Astrocyte (in vitro differentiated cells and primary cell): Measurements from ENCODE around the gene SDHC. TPM values are rescaled to one million over a fixed set of nuclear protein-coding genes. Genes with fewer than 3 reads are reported as not detected.
A peak's percentile ranks its signal among the peaks of the same experiment; 100 is the strongest.
"Not testable (repeated sequence)": the region's sequence is repeated elsewhere in the genome, so short reads cannot be mapped to it uniquely, and the experiment has no call there.

ENCODE experiments used
- DNase-seq: peaks from one replicate; pipeline ENCODE4 v3.0.0-alpha.2; 2010; ENCODE audit warnings: low read depth
- FAIRE-seq: peaks from 2 replicates; lab custom pipeline; 2011; peaks lifted over from hg19 to GRCh38; lab: Jason Lieb, UNC
- H2AFZ ChIP-seq: 2 replicates; pipeline ENCODE4 v1.6.0; 2012; ENCODE audit warnings: low read depth, low read length, inconsistent platforms
- H3K27ac ChIP-seq: 2 replicates; pipeline ENCODE4 v1.5.1; 2011; ENCODE audit warnings: low read depth, low read length, inconsistent platforms
- H3K27me3 ChIP-seq: 2 replicates; pipeline ENCODE4 v1.6.0; 2011; ENCODE audit warnings: low read length, inconsistent platforms; ENCODE audit not compliant: insufficient read depth
- H3K36me3 ChIP-seq: 2 replicates; pipeline ENCODE4 v1.5.1; 2011; ENCODE audit warnings: low read length, inconsistent platforms; ENCODE audit not compliant: insufficient read depth
- H3K4me1 ChIP-seq: 2 replicates; pipeline ENCODE4 v1.5.1; 2011; ENCODE audit warnings: low read length, inconsistent platforms; ENCODE audit not compliant: insufficient read depth
- H3K4me2 ChIP-seq: 2 replicates; pipeline ENCODE4 v1.6.0; 2012; ENCODE audit warnings: low read length, inconsistent platforms
- H3K4me3 ChIP-seq: 2 replicates; pipeline ENCODE4 v1.5.1; 2011; ENCODE audit warnings: low read depth, mild to moderate bottlenecking, low read length, inconsistent platforms; ENCODE audit not compliant: insufficient read depth
- H3K79me2 ChIP-seq: 2 replicates; pipeline ENCODE4 v1.6.0; 2012; ENCODE audit warnings: mild to moderate bottlenecking, low read length, inconsistent platforms; ENCODE audit not compliant: insufficient read depth
- H3K9ac ChIP-seq: 2 replicates; pipeline ENCODE4 v1.6.0; 2012; ENCODE audit warnings: mild to moderate bottlenecking, low read length, inconsistent platforms
- H3K9me3 ChIP-seq: 2 replicates; pipeline ENCODE4 v1.5.1; 2012; ENCODE audit warnings: low read depth, mild to moderate bottlenecking, low read length, inconsistent platforms; ENCODE audit not compliant: insufficient read depth
- H4K20me1 ChIP-seq: 2 replicates; pipeline ENCODE4 v1.6.0; 2012; ENCODE audit warnings: low read length, inconsistent platforms; ENCODE audit not compliant: insufficient read depth
- H3K27ac Mint-ChIP-seq: one replicate; pipeline ENCODE4 v1.8.0; 2021; ENCODE audit warnings: mild to moderate bottlenecking, mixed read lengths; ENCODE audit not compliant: unreplicated experiment
- H3K27me3 Mint-ChIP-seq: one replicate; pipeline ENCODE4 v1.8.0; 2021; ENCODE audit warnings: low read depth, mixed read lengths; ENCODE audit not compliant: unreplicated experiment
- H3K36me3 Mint-ChIP-seq: one replicate; pipeline ENCODE4 v1.8.0; 2021; ENCODE audit warnings: low read depth, mixed read lengths; ENCODE audit not compliant: unreplicated experiment
- H3K4me1 Mint-ChIP-seq: one replicate; pipeline ENCODE4 v1.8.0; 2021; ENCODE audit warnings: low read depth, mixed read lengths; ENCODE audit not compliant: unreplicated experiment
- H3K4me3 Mint-ChIP-seq: one replicate; pipeline ENCODE4 v1.8.0; 2021; ENCODE audit warnings: mild to moderate bottlenecking, moderate library complexity, mixed read lengths; ENCODE audit not compliant: unreplicated experiment
- H3K9me3 Mint-ChIP-seq: one replicate; pipeline ENCODE4 v1.8.0; 2021; ENCODE audit warnings: mild to moderate bottlenecking, mixed read lengths; ENCODE audit not compliant: unreplicated experiment
- EZH2 ChIP-seq: IDR thresholded peaks from 2 replicates; pipeline ENCODE4 v1.6.1; 2012; ENCODE audit warnings: mild to moderate bottlenecking, low read length, inconsistent platforms; ENCODE audit not compliant: insufficient read depth
- total RNA-seq: library from RNA; stranded (reverse); gene quantifications from 2 replicates; pipeline ENCODE4 v1.2.1, GENCODE V29; 2021
- TF ChIP-seq, protein P1 (sequence below): IDR thresholded peaks from 2 replicates; pipeline ENCODE4 v1.5.1; 2011; ENCODE audit warnings: low read depth, mild to moderate bottlenecking, inconsistent platforms, low read length, moderate library complexity; ENCODE audit not compliant: insufficient read depth

SDHC gene
- total RNA-seq, 1 donor from 2014 or later = 181 TPM

- H3K27me3 ChIP-seq = peaks cover 1% of the 10 kb centered on the region
- no peaks in the 10 kb centered on the region for H3K9me3 Mint-ChIP-seq
- peak overlapping the region; percentile 99 for H2AFZ ChIP-seq
- no peaks in the 10 kb centered on the region for H3K36me3 ChIP-seq
- H3K9ac ChIP-seq = peak overlapping the region; percentile 92
- peaks cover 3% of the 10 kb centered on the region for H3K27me3 Mint-ChIP-seq
- DNase-seq = peak; percentile 88
- no peaks in the 10 kb centered on the region for H3K9me3 ChIP-seq
- TF ChIP-seq, protein P1, sequence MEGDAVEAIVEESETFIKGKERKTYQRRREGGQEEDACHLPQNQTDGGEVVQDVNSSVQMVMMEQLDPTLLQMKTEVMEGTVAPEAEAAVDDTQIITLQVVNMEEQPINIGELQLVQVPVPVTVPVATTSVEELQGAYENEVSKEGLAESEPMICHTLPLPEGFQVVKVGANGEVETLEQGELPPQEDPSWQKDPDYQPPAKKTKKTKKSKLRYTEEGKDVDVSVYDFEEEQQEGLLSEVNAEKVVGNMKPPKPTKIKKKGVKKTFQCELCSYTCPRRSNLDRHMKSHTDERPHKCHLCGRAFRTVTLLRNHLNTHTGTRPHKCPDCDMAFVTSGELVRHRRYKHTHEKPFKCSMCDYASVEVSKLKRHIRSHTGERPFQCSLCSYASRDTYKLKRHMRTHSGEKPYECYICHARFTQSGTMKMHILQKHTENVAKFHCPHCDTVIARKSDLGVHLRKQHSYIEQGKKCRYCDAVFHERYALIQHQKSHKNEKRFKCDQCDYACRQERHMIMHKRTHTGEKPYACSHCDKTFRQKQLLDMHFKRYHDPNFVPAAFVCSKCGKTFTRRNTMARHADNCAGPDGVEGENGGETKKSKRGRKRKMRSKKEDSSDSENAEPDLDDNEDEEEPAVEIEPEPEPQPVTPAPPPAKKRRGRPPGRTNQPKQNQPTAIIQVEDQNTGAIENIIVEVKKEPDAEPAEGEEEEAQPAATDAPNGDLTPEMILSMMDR = peak; percentile 32
- no peak for TF ChIP-seq EZH2
- H3K36me3 Mint-ChIP-seq = no peaks in the 10 kb centered on the region
- H3K4me3 Mint-ChIP-seq = peak overlapping the region; percentile 95
- H3K4me3 ChIP-seq = peak overlapping the region; percentile 87
- peaks cover 3% of the 10 kb centered on the region for H3K4me1 Mint-ChIP-seq
- no peaks in the 10 kb centered on the region for H3K79me2 ChIP-seq
- H3K4me1 ChIP-seq = peaks cover 5% of the 10 kb centered on the region
- no peak for FAIRE-seq
- H3K4me2 ChIP-seq = peak overlapping the region; percentile 98
- peak overlapping the region; percentile 97 for H3K27ac ChIP-seq
- H4K20me1 ChIP-seq = no peaks in the 10 kb centered on the region
- peak overlapping the region; percentile 100 for H3K27ac Mint-ChIP-seq
Observed at GRCh38 chr1:161399257-161399998, 85.2 kb downstream of the SDHC start.

DNA sequence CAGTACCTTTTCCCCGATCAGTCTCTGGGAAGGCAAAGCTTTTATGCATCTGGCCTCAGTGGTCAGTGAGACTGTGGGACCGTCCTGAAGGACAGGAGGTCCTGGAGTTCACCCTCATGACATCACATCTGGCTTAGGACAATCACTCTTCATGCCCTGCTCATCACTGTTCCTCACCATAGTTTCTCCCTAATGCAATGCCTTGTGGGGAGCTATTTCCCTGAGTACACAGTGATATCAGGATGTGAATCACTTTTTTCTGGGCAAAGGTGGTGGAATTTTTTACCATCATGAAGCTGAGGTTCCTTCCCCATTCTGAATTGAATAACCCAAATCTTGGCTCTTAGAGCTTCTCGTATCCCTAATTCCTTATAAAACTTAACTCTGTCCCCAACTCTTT lies 88.3 kb downstream of the SDHC start:
- no peak for FAIRE-seq
- Histone ChIP-seq H3K4me3 (no peak overlapping the region), H3K27me3 (peaks cover 5% of the 10 kb centered on the region), H3K36me3 (no peaks in the 10 kb centered on the region), H3K79me2 (no peaks in the 10 kb centered on the region), H4K20me1 (no peaks in the 10 kb centered on the region), H3K4me1 (peaks cover 5% of the 10 kb centered on the region), H3K27ac (no peak overlapping the region), H2AFZ (no peak overlapping the region), H3K9ac (no peak overlapping the region), H3K9me3 (no peaks in the 10 kb centered on the region), H3K4me2 (no peak overlapping the region)
- Mint-ChIP-seq H3K4me3 (no peak overlapping the region), H3K27ac (no peak overlapping the region), H3K4me1 (peaks cover 3% of the 10 kb centered on the region), H3K27me3 (peaks cover 8% of the 10 kb centered on the region), H3K36me3 (no peaks in the 10 kb centered on the region), H3K9me3 (no peaks in the 10 kb centered on the region)
- no peak for DNase-seq
- TF ChIP-seq, protein P1 = no peak
- no peak for TF ChIP-seq EZH2

DNA sequence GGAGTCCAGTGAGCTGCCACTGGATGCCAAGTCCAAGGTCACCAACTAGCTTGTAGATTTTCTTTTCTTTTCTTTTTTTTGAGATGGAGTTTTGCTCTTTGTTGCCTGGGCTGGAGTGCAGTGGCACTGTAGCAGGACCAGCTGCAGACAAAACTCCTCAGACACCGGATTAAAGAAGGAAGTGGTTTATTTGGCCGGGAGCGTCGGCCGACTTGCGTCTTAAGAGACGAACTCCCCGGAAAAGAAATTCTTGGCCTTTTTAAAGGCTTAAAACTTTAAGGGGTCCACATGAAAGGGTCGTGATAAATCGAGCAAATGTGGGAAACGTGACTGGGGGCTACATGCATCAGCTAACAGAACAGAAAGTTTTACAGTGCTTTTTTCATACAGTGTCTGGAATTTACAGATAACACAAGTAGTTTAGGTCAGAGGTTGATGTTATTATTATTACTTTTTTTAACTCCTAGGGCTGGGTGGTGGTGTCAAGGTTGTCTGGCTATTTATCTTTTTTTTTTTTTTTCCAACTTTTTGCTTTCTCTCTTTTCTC lies 89.9 kb downstream of the SDHC start:
- H3K27ac Mint-ChIP-seq = no peak overlapping the region
- Histone ChIP-seq H3K27me3 (peaks cover 5% of the 10 kb centered on the region), H3K79me2 (no peaks in the 10 kb centered on the region), H3K4me2 (no peak overlapping the region), H3K4me1 (peaks cover under 1% of the 10 kb centered on the region), H3K9ac (no peak overlapping the region), H3K27ac (no peak overlapping the region), H3K4me3 (no peak overlapping the region), H3K36me3 (no peaks in the 10 kb centered on the region), H4K20me1 (no peaks in the 10 kb centered on the region), H2AFZ (no peak overlapping the region), H3K9me3 (no peaks in the 10 kb centered on the region)
- H3K27me3 Mint-ChIP-seq = peaks cover 8% of the 10 kb centered on the region
- DNase-seq (no peak), FAIRE-seq (no peak)
- TF ChIP-seq, protein P1 = no peak
- TF ChIP-seq EZH2 = no peak
- H3K4me3 Mint-ChIP-seq = no peak overlapping the region
- H3K4me1 Mint-ChIP-seq = peaks cover 2% of the 10 kb centered on the region
- no peaks in the 10 kb centered on the region for H3K9me3 Mint-ChIP-seq
- H3K36me3 Mint-ChIP-seq = no peaks in the 10 kb centered on the region

DNA sequence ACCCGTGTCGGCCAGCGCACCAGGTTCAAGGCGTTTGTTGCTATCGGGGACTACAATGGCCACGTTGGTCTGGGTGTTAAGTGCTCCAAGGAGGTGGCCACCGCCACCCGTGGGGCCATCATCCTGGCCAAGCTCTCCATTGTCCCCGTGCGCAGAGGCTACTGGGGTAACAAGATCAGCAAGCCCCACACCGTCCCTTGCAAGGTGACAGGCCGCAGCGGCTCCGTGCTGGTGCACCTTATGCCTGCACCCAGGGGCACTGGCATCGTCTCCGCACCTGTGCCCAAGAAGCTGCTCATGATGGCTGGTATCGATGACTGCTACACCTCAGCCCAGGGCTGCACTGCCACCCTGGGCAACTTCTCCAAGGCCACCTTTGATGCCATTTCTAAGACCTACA lies 92.4 kb downstream of the SDHC start:
- not testable (repeated sequence) for H4K20me1 ChIP-seq, H2AFZ ChIP-seq, DNase-seq, H3K27me3 Mint-ChIP-seq, H3K9me3 ChIP-seq, H3K9ac ChIP-seq, H3K79me2 ChIP-seq, H3K9me3 Mint-ChIP-seq, H3K27me3 ChIP-seq, H3K4me3 Mint-ChIP-seq, H3K4me1 Mint-ChIP-seq, H3K4me3 ChIP-seq, H3K27ac Mint-ChIP-seq, H3K4me2 ChIP-seq, FAIRE-seq, H3K36me3 Mint-ChIP-seq, H3K27ac ChIP-seq, H3K36me3 ChIP-seq, H3K4me1 ChIP-seq
